HG03103 (cell line): Measurements from ENCODE around the gene HEXD.

Experiments used
- ATAC-seq: cut with Tn5 transposase; IDR thresholded peaks from one replicate; pipeline ENCODE4 v1.9.1; 2021; ENCODE audit warnings: low read depth; ENCODE audit not compliant: unreplicated experiment

Gene HEXD

DNA sequence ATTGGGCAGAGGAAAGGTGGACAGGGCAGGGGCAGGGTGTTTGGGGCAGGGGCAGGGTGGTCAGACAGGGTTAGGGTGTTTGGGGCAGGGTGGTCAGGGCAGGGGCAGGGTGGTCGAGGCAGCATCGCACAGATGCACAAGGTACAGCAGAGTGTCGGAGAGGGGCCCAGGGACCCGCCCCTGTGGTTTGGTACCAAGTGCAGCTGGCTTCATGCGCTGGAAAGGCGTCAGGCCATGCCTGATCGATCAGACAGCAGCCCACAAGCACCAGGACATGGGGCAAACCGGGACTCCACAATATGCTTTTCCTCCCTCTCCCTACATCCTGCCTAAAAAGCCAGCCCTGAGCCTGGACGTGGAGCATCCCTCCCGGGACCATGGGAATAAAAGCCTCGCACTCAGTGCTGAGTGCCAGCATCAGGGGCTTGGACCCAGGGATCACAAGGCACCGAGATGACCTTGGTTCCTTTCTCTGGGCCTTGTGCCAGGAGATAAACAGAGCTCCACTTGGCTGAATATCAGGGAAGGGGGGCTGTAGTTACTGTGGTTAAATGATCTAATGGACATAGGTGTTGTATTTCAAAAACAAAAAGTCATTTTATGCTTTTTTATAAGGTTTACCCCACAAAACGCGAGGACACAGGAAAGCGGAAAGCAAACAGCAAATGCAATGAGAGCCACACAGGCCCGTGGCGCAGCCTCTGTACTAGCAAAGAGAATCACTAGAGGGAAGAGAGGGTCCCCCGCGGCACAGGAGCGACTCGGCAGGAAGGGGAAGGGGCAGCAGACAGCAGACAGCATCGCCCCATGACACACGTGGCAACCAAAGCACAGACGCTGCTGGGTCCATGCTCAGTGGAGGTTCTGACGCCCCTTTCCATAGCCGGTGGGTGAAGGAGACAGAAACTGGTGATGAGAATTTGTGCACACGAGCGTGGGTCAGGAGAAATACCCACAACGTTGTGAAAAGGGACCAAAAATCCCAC, 5.3 kb upstream of the HEXD start:
- ATAC-seq: no peak

- no peak for ATAC-seq
These were observed 3.4 kb upstream of the HEXD start for GRCh38 chr17:82414548-82415281.

DNA sequence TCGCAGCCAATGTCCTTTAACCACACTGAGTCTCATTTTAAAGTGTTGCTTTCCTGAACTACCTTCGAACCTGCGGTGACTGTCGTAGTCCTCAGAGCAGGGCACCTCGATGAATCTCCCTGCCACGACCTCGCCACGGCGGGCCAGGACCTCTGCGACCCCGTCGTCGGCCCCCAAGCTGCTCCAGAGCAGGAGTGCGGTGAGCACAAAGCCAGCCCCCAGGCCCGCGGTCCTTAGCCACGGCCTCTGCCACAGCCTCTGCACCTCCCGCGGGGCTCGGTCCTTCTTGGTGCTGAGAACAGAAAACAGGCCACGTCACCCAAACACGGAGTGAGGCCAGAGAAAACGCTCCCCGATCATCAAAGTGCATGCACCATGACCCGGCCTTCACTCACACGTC, 2.8 kb upstream of the HEXD start:
- ATAC-seq: no peak

DNA sequence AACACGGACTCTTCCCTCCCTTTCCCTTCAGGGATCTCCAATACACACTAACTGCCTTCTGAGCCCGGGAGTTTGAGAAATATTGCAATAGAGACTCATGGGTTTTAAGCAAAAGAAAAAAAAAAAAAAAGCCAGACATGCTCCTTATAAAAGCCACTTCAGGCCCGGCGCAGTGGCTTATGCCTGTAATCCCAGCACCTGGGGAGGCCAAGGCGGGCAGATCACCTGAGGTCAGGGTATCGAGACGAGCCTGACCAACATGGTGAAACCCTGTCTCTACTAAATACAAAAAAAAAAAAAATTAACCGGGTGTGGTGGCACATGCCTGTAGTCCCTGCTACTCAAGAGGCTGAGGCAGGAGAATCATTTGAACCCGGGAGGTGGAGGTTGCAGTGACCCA, 2.4 kb upstream of the HEXD start:
- ATAC-seq: no peak

DNA sequence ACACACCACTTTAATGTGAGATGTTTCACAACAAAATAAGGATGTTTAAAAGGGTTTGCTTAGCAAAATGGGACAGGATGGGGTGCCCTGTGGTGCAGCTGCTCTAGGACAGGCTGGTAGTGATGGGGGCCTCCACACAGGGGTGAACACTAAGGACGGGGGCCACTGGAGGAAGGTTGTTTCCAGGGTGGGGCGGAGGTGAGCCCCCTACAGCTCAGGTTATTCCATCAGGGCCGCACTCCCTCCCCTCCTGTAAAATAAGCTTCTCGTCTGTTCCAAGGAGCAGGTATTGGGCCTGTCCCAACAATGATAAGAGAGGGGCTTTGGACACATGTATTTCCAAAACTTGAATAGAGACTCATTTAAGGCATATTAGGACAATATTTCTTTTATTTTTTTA, 1.9 kb upstream of the HEXD start:
- no peak for ATAC-seq

- ATAC-seq: no peak
These were observed 1.4 kb upstream of the HEXD start for GRCh38 chr17:82416771-82417170.

DNA sequence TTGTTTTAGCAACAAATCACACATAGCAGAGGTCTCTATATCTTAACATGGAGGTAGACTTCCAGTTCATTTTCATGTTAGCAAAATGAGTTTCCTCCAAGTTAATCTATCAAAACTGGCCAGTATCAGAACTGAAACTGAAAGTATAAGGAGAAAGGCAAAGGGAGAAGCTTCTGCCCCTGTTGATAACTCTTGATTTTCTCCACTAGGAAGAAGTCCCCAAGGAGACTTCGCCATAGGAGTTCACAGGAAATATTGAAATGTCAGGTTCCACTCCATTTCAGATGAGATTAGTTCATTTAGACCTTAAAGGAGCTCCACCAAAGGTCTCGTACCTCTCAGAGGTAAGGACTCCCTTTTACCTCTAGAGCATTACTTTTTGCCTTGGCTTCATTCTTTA, 1.4 kb downstream of the HEXD start:
- no peak for ATAC-seq

GRCh38 chr17:82424001-82424862, 6.1 kb downstream of the HEXD start:
- ATAC-seq: no peak

GRCh38 chr17:82424863-82425159, 6.7 kb downstream of the HEXD start:
- ATAC-seq: no peak

DNA sequence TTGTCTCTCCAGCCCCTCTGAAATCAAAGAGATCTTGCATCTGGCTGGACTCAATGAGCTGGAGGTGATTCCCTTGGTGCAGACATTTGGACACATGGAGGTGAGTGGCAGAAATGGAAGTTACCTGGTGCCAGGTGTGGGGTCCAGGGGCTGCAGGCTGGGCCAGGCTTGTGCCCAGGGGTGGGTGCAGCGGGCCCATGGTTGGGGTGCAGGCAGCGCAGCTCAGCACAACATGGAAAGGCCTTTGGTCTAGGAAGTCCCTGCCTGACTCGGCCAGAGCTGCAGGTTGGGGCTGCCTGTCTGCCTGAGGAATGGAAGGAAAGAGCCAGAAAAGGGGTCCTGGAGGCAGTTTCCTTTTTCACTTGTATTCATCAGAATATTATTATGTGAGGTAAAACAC, 10.4 kb downstream of the HEXD start:
- ATAC-seq: no peak

DNA sequence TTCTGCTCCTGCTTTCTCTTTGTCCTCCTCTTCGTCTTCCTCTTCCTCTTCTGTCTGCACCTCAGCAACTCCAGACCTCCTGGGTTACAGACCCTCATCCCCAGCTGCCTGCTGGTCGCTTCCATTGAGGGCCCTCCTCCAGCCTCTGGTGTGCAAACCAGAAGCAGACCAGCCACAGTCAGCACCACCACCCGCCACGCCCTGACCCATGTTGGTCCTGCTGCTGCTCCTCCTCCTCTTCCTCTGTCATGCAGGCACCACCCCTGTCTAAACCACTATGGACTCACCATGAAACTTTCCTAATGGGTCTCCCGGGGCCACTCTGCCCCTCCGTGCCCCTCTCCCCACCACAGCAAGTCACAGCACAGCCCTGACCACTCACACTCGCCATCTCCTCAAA, 11.7 kb downstream of the HEXD start:
- ATAC-seq: no peak

GRCh38 chr17:82432017-82432416, 13.9 kb downstream of the HEXD start:
- ATAC-seq: no peak

- no peak for ATAC-seq
These were observed 15.5 kb downstream of the HEXD start for GRCh38 chr17:82433560-82434215.

- no peak for ATAC-seq
These were observed 16.0 kb downstream of the HEXD start for GRCh38 chr17:82434216-82434565.

DNA sequence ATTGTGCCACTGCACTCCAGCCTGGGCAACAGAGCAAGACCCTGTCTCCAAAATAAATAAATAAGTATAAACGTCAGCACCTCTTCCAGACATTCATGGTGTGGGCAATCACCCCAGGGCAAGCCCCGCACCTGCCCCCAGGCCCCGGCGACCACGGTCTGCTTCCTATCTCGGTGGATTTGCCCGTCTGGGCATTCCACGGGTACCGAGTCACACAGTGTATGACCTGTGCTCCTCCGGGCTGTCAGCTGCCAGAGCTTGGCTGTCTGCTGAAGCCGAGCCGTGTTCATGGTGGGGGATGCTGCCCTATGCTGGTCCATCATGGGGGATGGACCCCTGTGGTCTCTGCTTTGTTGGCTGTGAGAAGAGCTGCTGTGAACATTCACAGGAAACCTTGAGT, 17.0 kb downstream of the HEXD start:
- ATAC-seq: no peak

DNA sequence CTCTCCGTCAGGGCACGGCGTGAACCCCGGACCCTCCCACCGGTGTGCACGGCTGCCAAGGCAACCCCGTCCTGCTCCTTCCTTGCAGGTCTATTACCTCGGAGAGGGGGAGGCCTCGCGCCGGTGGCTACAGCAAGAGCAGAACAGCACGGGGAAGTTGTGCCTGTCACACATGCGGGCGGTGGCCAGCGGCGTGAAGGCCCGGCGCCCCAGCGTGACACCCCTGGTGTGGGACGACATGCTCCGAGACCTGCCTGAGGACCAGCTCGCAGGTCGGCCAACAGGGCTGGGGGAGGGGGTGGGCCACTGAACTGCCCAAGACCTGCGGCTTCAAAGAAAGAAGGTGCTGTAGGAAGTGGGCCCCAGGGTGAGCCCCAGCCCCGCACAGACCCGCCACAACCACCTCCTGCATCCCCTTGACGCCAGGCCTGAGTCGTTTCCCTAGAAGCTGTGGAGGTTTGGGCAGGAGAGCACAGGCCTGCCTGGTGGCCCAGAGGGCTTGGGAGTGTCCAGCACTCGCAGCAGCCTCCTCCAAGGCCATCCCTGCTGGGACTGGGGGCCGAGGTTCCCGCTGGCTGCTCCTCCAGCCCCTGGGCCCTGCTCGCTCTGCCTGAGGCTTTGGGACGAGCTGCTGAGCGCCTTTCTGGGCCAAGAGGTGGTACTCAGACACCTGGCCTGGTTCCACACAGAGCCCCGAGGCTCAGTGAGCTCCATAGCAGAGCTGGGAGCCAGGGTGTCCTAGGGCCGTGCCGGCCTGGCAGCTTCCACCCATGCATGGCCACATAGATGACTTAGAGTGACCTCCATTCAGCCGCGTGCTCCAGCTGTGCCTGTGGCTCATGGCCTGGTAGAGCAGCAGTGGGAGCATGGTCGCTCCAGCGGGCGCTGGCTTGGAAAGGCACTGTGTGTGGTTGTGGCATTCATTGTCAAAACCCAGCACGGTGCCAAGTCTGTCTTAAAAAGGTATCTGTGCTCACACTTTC, 17.7 kb downstream of the HEXD start:
- no peak for ATAC-seq

GRCh38 chr17:82436601-82437324, 18.6 kb downstream of the HEXD start:
- no peak for ATAC-seq

- ATAC-seq: no peak
These were observed 19.1 kb downstream of the HEXD start for GRCh38 chr17:82437325-82437668.
